ENCODE measurements around the gene PODN.

The PODN gene

GRCh38 chr1:53023546-53023945 is 38.5 kb upstream of the PODN start:
- DNase-seq (ENCODE audit: low spot score): no peak
- in situ Hi-C loops (cut with MboI; ENCODE audit: low sequenced_read_pairs, unreplicated experiment): no loop called here
- no peak for TF ChIP-seq CTCF (IDR thresholded peaks at IDR 0.05; ENCODE audit: borderline replicate concordance, control extremely low read depth, extremely low read depth, insufficient read depth, missing control alignments)

GRCh38 chr1:53024117-53024516 is 37.9 kb upstream of the PODN start:
- no peak for DNase-seq (ENCODE audit: low spot score)
- in situ Hi-C loops (cut with MboI; ENCODE audit: low sequenced_read_pairs, unreplicated experiment): no loop called here
- no peak for TF ChIP-seq CTCF (IDR thresholded peaks at IDR 0.05; ENCODE audit: borderline replicate concordance, control extremely low read depth, extremely low read depth, insufficient read depth, missing control alignments)

GRCh38 chr1:53025034-53025768 is 36.8 kb upstream of the PODN start:
- in situ Hi-C loops (cut with MboI; ENCODE audit: low sequenced_read_pairs, unreplicated experiment): no loop called here
- no peak for DNase-seq (ENCODE audit: low spot score)
- TF ChIP-seq CTCF (IDR thresholded peaks at IDR 0.05; ENCODE audit: borderline replicate concordance, control extremely low read depth, extremely low read depth, insufficient read depth, missing control alignments): no peak

GRCh38 chr1:53025769-53026112 is 36.3 kb upstream of the PODN start:
- no peak for TF ChIP-seq CTCF (IDR thresholded peaks at IDR 0.05; ENCODE audit: borderline replicate concordance, control extremely low read depth, extremely low read depth, insufficient read depth, missing control alignments)
- no peak for DNase-seq (ENCODE audit: low spot score)
- in situ Hi-C loops (cut with MboI; ENCODE audit: low sequenced_read_pairs, unreplicated experiment): no loop called here

- TF ChIP-seq CTCF (IDR thresholded peaks at IDR 0.05; ENCODE audit: borderline replicate concordance, control extremely low read depth, extremely low read depth, insufficient read depth, missing control alignments): no peak
- DNase-seq (ENCODE audit: low spot score): no peak
- in situ Hi-C loops (cut with MboI; ENCODE audit: low sequenced_read_pairs, unreplicated experiment): no loop called here
Measured at GRCh38 chr1:53026254-53026653, 35.8 kb upstream of the PODN start.

GRCh38 chr1:53031732-53032131 is 30.3 kb upstream of the PODN start:
- in situ Hi-C loops (cut with MboI; ENCODE audit: low sequenced_read_pairs, unreplicated experiment): no loop called here
- DNase-seq (ENCODE audit: low spot score): no peak
- no peak for TF ChIP-seq CTCF (IDR thresholded peaks at IDR 0.05; ENCODE audit: borderline replicate concordance, control extremely low read depth, extremely low read depth, insufficient read depth, missing control alignments)
